ENCODE measurements around the gene SMIM44. TPM values are rescaled to one million over a fixed set of nuclear protein-coding genes. Genes with fewer than 3 reads are reported as not detected.

Gene SMIM44
- total RNA-seq, 3 donors from 2014 or later: 1.1 to 5.5 (median 5.5) TPM

DNA sequence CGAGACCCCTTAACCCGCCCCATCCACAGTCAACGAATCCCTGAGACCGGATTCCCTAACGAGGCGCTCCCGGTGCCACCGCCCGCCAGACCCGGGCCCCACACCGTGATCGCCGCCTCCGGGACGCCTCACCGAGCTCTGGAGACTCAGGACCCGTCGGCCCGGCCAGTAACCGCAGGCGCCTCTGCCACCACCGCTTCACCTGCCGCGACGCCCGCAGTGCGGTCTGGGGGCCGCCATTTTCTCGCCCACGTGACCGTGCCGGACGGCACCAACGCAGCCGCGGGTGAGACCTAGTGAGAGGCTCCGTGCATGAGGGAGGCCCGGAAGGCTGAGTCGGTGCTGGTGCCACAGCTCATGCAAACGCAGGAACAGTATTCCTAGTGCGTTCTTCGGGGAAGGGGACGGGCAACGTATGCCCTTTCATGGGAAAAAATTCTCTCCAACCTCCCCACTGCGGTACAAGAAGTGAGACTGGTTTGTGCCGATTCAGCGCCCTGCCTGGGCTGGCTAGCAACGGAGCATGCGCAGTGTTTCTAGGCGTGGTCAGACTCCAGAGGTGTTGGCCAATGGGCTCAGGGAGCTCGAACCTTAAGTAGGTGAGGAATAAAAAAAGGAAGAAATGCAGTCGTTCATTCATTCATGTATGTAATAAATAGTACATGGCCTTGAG is 17.3 kb upstream of the SMIM44 start, which contains the start of gene DOHH:
Gene DOHH, minus strand, starts transcription at position 246 of the 673 bp plus-strand sequence. CDS start 3,860 bp downstream, outside the sequence.
- H3K36me3 ChIP-seq (ENCODE audit: low read depth): no peaks in the 10 kb centered on the region
- ATAC-seq (peak; percentile 95), DNase-seq (peak; percentile 96 to 98 (median 97))
- H3K4me1 ChIP-seq (ENCODE audit: low read depth): peaks cover 18% of the 10 kb centered on the region
- TF ChIP-seq, protein P1, sequence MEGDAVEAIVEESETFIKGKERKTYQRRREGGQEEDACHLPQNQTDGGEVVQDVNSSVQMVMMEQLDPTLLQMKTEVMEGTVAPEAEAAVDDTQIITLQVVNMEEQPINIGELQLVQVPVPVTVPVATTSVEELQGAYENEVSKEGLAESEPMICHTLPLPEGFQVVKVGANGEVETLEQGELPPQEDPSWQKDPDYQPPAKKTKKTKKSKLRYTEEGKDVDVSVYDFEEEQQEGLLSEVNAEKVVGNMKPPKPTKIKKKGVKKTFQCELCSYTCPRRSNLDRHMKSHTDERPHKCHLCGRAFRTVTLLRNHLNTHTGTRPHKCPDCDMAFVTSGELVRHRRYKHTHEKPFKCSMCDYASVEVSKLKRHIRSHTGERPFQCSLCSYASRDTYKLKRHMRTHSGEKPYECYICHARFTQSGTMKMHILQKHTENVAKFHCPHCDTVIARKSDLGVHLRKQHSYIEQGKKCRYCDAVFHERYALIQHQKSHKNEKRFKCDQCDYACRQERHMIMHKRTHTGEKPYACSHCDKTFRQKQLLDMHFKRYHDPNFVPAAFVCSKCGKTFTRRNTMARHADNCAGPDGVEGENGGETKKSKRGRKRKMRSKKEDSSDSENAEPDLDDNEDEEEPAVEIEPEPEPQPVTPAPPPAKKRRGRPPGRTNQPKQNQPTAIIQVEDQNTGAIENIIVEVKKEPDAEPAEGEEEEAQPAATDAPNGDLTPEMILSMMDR (IDR thresholded peaks at IDR 0.05): no peak
- intact Hi-C loops (cut with DNase I, micrococcal nuclease): no loop called here
- no peaks in the 10 kb centered on the region for H3K9me3 ChIP-seq
- peak within 1 kb of the TSS; percentile 76 for H3K4me3 ChIP-seq

DNA sequence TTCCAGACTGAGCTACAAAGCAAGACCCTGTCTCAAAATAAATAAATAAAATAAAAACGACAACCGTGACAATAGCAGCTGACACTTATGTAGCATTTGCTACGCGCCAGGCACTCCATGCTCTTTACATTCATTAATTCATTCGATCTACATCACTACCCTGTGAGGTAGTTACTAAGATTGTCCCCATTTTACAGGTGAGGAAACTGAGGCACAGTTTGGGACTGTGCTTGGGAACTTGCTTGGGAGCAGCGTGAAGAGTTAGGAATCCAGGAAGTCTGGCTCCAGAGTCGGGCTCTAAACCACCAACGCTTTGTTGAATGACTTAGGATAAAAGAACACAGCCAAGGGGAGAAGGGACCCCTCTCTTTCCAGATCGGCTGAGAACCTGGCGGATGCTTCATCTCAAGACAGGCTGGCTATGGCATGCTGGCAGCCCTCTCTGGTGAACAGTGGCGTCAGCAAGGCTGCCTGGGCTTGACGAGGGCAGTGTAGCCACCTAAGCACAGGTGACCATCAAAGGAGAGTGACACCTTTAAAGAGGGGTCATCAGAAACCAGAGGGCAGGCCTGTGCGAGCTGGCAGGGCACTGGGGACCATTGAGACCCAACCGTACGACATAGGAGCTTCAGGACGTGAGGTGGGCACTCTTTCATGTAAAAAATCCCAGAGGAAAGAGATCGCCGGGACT is 16.6 kb upstream of the SMIM44 start:
- Histone ChIP-seq H3K36me3 (ENCODE audit: low read depth) (no peaks in the 10 kb centered on the region), H3K4me1 (ENCODE audit: low read depth) (peaks cover 15% of the 10 kb centered on the region), H3K4me3 (peak overlapping the region; percentile 76), H3K9me3 (no peaks in the 10 kb centered on the region)
- intact Hi-C loops (cut with DNase I, micrococcal nuclease): no loop called here
- TF ChIP-seq, protein P1 (IDR thresholded peaks at IDR 0.05): no peak
- peak; percentile 26 for ATAC-seq
- no peak for DNase-seq

DNA sequence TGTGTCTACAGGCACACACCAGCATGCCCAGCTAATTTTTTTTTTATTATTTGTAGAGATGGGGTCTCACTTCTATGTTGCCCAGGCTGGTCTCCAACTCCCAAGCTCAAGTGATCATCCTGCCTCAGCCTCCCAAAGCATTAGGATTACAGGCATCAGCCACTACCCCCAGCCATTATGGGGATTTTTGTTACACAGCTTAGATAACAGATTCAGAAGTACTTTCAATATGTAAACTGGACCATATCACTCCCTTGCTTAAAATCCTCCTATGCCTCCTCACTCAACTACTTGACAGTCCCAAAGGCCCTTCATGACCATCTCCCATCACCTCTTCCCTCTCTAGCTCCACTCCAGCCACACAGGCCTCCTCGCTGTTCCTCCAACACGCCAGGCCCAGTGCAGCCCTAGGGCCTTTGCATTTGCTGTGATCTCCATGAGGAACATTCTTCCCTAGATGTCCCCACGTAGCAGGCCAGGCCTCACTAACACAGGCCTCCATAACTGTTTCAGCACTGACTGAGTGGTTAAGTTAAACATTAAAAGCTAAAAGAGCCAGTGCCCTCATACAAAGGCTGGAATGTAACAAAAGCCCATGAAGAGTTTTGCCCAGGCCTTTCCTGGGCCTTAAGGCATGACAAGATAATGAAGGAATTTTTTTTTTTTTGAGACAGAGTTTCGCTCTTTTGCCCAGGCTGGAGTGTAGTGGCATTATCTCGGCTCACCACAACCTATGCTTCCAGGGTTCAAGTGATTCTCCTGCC is 14.7 kb upstream of the SMIM44 start:
- ATAC-seq (no peak), DNase-seq (no peak)
- TF ChIP-seq, protein P1 (IDR thresholded peaks at IDR 0.05): no peak
- no peaks in the 10 kb centered on the region for H3K36me3 ChIP-seq (ENCODE audit: low read depth)
- no peaks in the 10 kb centered on the region for H3K9me3 ChIP-seq
- peaks cover 15% of the 10 kb centered on the region for H3K4me1 ChIP-seq (ENCODE audit: low read depth)
- intact Hi-C loops (cut with DNase I, micrococcal nuclease): no loop called here
- H3K4me3 ChIP-seq: no peak overlapping the region

DNA sequence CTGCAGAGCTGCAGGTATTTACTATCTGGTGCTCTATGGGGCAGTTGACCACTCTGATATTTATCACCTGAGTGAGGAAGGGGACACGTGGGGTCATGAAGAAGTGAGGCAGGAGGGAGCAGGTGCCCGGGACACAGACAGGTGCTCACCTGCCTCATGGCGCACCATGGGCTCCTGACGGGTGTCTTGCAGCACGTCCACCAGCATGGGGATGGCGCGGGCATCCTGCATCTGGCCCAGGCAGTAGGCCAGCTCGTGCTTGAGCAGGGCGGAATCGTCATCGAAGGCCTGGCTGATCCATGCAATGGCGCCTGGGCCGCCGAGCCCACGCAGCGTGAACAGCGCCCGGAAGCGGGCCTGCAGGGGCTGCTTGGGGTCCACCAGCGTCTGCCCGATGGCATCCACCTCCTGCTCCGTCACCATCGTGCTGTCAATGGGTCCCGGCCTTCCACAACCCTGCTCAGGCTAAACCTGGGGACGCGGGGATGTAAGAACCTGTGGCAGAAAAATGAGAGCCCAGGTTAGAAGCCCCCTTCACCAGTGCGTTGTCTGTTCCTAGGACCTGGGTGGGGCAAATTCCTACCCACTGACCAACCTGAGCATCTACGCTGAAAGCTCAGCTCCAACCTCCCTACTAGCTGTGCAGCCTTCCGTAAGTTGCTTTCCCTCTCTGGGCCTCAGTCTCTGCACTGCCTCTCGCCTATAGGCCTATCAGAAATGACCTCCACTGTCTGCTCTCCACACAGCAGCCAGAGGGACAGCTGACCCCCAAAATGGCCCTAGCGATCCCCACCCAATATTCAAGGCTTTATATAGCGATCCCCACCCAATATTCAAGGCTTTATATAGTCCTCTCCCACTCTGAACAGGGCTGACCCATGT is 13.4 kb upstream of the SMIM44 start:
- TF ChIP-seq, protein P1 (IDR thresholded peaks at IDR 0.05): no peak
- Histone ChIP-seq H3K9me3 (no peaks in the 10 kb centered on the region), H3K4me1 (ENCODE audit: low read depth) (peaks cover 15% of the 10 kb centered on the region), H3K4me3 (no peak overlapping the region), H3K36me3 (ENCODE audit: low read depth) (no peaks in the 10 kb centered on the region)
- intact Hi-C loops (cut with DNase I, micrococcal nuclease): no loop called here
- ATAC-seq (no peak), DNase-seq (no peak)

DNA sequence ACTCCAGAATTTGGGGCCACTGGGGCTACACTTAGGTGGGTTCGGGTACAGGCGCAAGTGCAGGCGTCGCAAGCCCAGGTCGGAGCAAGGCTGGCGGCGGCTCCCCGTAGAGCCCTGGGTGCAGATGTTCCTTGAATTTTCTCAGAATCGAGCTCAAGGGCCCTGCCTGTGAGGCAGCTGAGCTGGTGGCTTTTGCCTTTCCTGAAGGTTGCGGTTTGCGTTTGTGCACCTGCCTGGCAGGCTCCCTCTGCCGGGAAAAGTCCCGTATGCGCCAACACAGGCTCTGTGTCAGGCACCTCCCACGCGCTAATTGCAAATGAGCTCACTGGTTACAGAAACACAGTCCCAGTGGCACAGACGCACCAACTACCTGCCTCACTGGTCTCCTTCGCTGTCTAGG is 11.3 kb upstream of the SMIM44 start:
- DNase-seq (no peak), ATAC-seq (peak; percentile 11)
- no peak overlapping the region for H3K4me3 ChIP-seq
- no peaks in the 10 kb centered on the region for H3K36me3 ChIP-seq (ENCODE audit: low read depth)
- intact Hi-C loops (cut with DNase I, micrococcal nuclease): no loop called here
- no peaks in the 10 kb centered on the region for H3K9me3 ChIP-seq
- peaks cover 6% of the 10 kb centered on the region for H3K4me1 ChIP-seq (ENCODE audit: low read depth)
- TF ChIP-seq, protein P1 (IDR thresholded peaks at IDR 0.05): no peak
